Fibroblast of mammary gland (primary cell): ENCODE data around the gene RAB38.

ENCODE experiments used
- DNase-seq: peaks from one replicate; pipeline ENCODE4 v3.0.0-alpha.2; 2010; ENCODE audit warnings: low read depth
- H3K4me3 ChIP-seq: 2 replicates; pipeline ENCODE4 v1.5.1; 2011; ENCODE audit warnings: low read depth, mild to moderate bottlenecking, low read length, moderate library complexity; ENCODE audit not compliant: control insufficient read depth
- TF ChIP-seq, protein P1 (sequence below): conservative IDR thresholded peaks from 2 replicates; pipeline ENCODE4 v1.5.1; 2011; ENCODE audit warnings: low read depth, low read length, inconsistent platforms; ENCODE audit not compliant: control insufficient read depth, insufficient read depth

RAB38 gene

DNA sequence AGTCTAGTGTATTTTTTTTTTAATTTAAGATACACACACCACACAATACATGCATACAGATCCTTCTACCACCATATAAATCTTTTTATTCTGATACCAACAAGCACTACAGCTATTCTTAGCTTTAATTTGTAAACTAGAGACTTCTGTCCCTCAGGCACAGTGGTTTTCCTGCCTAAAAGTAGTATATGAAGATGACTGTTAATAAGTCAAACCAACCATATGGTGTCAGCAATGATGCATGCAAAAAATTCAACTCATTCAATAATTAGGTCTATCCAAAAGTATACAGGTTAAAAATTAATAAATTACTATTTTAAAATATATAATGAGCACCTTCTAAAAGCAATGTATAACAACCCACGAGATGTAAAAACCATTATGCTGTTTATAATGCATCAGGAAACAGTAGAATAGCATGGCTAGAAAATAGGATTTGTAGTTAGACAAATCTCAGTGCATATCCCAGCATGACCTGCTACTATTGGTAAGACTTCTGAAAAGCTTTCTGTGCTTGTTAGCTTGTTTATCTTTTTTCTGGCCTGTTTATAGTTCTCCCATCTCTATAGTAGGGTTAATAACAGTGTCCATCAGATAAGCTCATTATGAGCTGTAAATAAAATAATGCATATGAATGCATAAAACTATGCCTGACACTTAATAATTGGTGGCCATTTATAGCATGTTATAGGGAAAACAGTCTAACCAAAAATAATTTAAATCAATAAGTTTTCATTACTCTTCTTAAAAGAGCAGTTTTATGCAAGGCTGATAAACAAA lies 10.2 kb downstream of the RAB38 start:
- DNase-seq: no peak
- TF ChIP-seq, protein P1, sequence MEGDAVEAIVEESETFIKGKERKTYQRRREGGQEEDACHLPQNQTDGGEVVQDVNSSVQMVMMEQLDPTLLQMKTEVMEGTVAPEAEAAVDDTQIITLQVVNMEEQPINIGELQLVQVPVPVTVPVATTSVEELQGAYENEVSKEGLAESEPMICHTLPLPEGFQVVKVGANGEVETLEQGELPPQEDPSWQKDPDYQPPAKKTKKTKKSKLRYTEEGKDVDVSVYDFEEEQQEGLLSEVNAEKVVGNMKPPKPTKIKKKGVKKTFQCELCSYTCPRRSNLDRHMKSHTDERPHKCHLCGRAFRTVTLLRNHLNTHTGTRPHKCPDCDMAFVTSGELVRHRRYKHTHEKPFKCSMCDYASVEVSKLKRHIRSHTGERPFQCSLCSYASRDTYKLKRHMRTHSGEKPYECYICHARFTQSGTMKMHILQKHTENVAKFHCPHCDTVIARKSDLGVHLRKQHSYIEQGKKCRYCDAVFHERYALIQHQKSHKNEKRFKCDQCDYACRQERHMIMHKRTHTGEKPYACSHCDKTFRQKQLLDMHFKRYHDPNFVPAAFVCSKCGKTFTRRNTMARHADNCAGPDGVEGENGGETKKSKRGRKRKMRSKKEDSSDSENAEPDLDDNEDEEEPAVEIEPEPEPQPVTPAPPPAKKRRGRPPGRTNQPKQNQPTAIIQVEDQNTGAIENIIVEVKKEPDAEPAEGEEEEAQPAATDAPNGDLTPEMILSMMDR: no peak
- H3K4me3 ChIP-seq: no peak overlapping the region

DNA sequence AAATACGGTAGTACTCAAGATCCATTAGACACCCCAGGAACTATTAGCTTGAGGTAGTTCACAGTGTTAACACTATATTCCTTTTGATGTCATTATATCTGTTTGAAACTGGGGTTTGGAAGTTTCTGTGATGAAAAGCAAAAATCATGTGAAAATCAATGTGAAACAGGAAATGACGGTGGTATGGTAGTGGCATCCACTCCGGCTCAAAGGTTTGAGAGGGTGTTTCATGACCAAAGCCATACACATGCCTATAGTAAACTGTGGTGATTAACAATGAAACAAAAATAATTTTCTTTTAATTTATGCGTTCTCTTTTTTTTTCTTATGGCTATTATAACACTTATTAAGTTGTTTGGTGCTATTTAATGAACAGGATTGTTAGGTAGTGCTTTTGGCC lies 10.9 kb downstream of the RAB38 start:
- DNase-seq: no peak
- no peak overlapping the region for H3K4me3 ChIP-seq
- TF ChIP-seq, protein P1: no peak

DNA sequence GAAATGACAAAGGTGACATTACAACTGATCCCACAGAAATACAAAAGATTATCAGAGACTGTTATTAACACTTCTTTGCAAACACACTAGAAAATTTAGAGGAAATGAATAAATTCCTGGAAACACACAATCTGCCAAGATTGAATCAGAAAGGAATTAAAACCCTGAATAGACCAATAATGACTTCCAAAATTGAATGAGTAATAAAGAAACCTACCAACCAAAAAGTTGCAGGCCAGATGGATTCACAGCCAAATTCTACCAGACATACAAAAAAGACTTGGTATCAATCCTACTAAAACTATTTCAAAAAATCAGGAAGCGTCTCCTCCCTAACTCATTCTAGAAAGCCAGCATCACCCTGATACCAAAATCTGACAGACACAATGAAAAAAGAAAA lies 17.2 kb downstream of the RAB38 start:
- TF ChIP-seq, protein P1: no peak
- DNase-seq: no peak
- H3K4me3 ChIP-seq: no peak overlapping the region

DNA sequence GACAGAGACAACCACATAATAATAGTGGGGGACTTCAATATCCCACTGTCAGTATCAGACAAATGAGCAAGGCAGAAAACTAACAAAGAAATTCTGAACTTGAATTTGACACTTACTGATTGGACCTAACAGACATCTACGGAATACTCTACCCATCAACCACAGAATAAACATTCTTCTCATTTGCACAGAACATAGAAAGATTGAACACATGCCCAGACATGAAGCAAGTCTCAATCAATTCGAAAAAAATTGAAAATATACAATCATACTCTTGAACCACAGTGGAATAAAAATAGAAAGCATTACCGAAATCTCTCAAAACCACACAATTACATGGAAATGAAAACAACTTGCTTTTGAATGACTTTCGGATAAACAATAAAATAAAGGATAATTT lies 17.9 kb downstream of the RAB38 start:
- TF ChIP-seq, protein P1: no peak
- no peak for DNase-seq

DNA sequence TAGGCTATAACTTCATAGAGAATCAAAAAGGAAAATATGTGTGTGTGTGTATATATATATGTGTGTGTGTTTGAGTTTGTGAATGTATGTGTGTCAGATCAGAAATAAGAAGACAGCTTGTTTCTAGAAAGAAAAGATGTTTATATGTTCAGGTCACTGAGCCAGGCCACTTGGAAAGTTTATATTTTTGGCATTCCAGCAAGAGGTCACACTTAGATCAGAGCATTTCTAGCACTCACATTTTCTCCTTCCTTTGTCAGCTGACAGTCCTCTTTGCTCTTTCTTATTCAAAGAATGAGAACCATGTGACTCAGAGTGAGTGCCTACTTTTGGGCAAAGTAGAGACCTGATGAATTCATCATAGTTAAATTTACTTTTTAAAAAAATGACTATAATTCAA lies 22.9 kb downstream of the RAB38 start:
- TF ChIP-seq, protein P1: no peak

More for the DNA sequence above, 17.9 kb downstream of the RAB38 start:
- no peak overlapping the region for H3K4me3 ChIP-seq

DNA sequence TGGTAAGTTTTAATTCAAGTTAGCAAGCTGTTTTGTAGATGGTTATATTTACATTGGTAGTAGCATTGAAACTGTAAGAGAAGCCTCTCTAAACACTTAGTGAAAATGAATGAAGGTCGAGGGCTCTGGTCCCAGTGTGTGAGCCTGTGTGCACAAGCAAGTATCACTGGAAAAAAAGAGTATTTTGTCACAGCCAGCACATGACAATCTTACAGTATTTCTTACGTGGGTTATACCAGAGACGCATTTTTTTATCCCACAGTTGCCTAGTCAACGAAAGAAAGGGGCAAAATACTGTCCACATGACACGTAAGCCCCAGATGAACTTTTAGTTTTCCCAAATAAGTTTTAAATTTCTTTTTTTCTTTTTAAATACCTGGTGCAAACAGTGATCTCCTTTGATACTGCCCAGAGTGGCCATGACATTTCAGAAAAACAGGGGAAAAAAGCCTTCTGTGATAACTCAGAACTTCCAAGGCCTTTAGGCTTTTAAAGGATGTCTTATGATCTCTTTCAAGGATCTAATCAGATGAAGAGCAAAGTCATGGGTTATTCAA lies 23.5 kb downstream of the RAB38 start:
- no peak for DNase-seq
- TF ChIP-seq, protein P1: no peak
- H3K4me3 ChIP-seq: no peak overlapping the region

More for the DNA sequence above, 22.9 kb downstream of the RAB38 start:
- DNase-seq: no peak
- no peak overlapping the region for H3K4me3 ChIP-seq

DNA sequence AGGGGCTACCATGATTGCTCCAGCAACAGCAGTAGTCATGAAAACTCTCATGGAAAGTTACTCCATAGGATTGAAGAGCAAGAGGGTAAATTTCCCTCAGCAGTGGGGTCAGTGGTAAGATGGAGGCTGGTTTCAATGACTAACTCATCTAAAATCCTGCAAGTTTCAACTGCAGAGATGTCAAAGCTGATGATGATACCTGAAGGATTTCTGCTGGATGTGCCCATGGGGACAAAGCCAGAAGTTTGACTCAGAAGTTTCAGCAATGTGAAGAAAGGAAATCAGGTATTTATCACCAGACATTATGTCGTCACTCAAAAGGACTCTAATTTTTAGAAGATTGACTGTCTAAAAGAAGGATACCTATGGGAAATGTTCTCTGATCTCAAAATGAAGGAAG lies 29.1 kb downstream of the RAB38 start:
- H3K4me3 ChIP-seq: no peak overlapping the region
- no peak for DNase-seq
- TF ChIP-seq, protein P1: no peak
